ENCODE data around the gene DACT3.

DACT3 gene

GRCh38 chr19:46609511-46610412 is 51.2 kb downstream of the DACT3 start:
- no peak overlapping the region for H3K4me3 ChIP-seq (ENCODE audit: low read depth, low read length)
- TF ChIP-seq CTCF (IDR thresholded peaks at IDR 0.05; ENCODE audit: low read depth, low read length, missing control alignments), result no peak
- no peak for DNase-seq (ENCODE audit: low read depth)
- in situ Hi-C loops (cut with HindIII; ENCODE audit: low sequenced_read_pairs), result no loop called here

- DNase-seq (ENCODE audit: low read depth), result no peak
- TF ChIP-seq CTCF (IDR thresholded peaks at IDR 0.05; ENCODE audit: low read depth, low read length, missing control alignments), result no peak
- in situ Hi-C loops (cut with HindIII; ENCODE audit: low sequenced_read_pairs), result no loop called here
- H3K4me3 ChIP-seq (ENCODE audit: low read depth, low read length), result no peak overlapping the region
These were observed 52.2 kb downstream of the DACT3 start for GRCh38 chr19:46608581-46609345.

GRCh38 chr19:46608178-46608577 is 52.8 kb downstream of the DACT3 start:
- DNase-seq (ENCODE audit: low read depth), result no peak
- in situ Hi-C loops (cut with HindIII; ENCODE audit: low sequenced_read_pairs), result no loop called here
- no peak overlapping the region for H3K4me3 ChIP-seq (ENCODE audit: low read depth, low read length)
- no peak for TF ChIP-seq CTCF (IDR thresholded peaks at IDR 0.05; ENCODE audit: low read depth, low read length, missing control alignments)

- in situ Hi-C loops (cut with HindIII; ENCODE audit: low sequenced_read_pairs), result no loop called here
- no peak for TF ChIP-seq CTCF (IDR thresholded peaks at IDR 0.05; ENCODE audit: low read depth, low read length, missing control alignments)
- no peak overlapping the region for H3K4me3 ChIP-seq (ENCODE audit: low read depth, low read length)
- no peak for DNase-seq (ENCODE audit: low read depth)
These were observed 53.5 kb downstream of the DACT3 start for GRCh38 chr19:46607448-46607841.

GRCh38 chr19:46606681-46607447 is 54.1 kb downstream of the DACT3 start:
- no peak for TF ChIP-seq CTCF (IDR thresholded peaks at IDR 0.05; ENCODE audit: low read depth, low read length, missing control alignments)
- in situ Hi-C loops (cut with HindIII; ENCODE audit: low sequenced_read_pairs), result no loop called here
- DNase-seq (ENCODE audit: low read depth), result no peak
- no peak overlapping the region for H3K4me3 ChIP-seq (ENCODE audit: low read depth, low read length)

- TF ChIP-seq CTCF (IDR thresholded peaks at IDR 0.05; ENCODE audit: low read depth, low read length, missing control alignments), result no peak
- no peak for DNase-seq (ENCODE audit: low read depth)
- in situ Hi-C loops (cut with HindIII; ENCODE audit: low sequenced_read_pairs), result no loop called here
- H3K4me3 ChIP-seq (ENCODE audit: low read depth, low read length), result no peak overlapping the region
These were observed 55.0 kb downstream of the DACT3 start for GRCh38 chr19:46606019-46606418.
